GM12891 (cell line): ENCODE measurements around the gene ZBTB9.

ENCODE experiments used
- POLR2A ChIP-seq: IDR thresholded peaks from 2 replicates; pipeline ENCODE4 v1.6.1; 2011; ENCODE audit warnings: low read depth, low read length, control low read depth
- POLR2AphosphoS5 ChIP-seq: IDR thresholded peaks from 2 replicates; pipeline ENCODE4 v1.6.1; 2011; ENCODE audit warnings: low read depth, low read length, control low read depth
- POU2F2 ChIP-seq: IDR thresholded peaks from 2 replicates; pipeline ENCODE4 v1.6.1; 2011; ENCODE audit warnings: low read depth, mild to moderate bottlenecking, control low read depth, low read length, moderate library complexity
- SPI1 ChIP-seq: IDR thresholded peaks from 2 replicates; pipeline ENCODE4 v1.6.1; 2011; ENCODE audit warnings: low read depth, low read length, control low read depth
- TAF1 ChIP-seq: IDR thresholded peaks from 2 replicates; pipeline ENCODE4 v1.6.1; 2011; ENCODE audit warnings: low read depth, low read length, control low read depth

DNA sequence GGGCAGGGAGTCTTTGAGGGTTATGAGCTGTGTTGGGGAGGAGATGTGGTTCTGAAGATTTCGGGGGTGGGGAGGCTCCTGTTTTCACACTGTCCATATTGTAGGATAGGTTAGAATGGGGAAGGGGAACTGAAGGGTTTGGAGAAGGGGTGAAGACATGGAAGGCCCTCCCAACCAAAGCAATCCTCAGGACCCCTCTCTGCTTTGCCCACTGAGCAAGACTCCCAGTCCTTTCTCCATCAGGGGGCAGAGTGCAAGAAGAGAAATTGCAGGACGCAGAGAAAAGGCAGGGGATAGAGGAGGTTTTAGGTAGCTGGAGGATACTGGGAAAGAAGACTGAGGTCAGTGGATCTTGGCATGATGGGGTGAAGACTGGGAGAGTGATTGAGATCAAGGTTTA lies 30.6 kb upstream of the ZBTB9 start:
- TF ChIP-seq POLR2AphosphoS5 (no peak), TAF1 (no peak), POLR2A (no peak), SPI1 (no peak), POU2F2 (no peak)
